IMR-90 (cell line): ENCODE data around the gene VEPH1.

Source experiments
- BHLHE40 ChIP-seq: fragments of 150-350 bp; IDR thresholded peaks from 2 replicates; pipeline ENCODE4 v1.6.1; 2016; ENCODE audit warnings: mild to moderate bottlenecking, low read depth, low read length
- CEBPB ChIP-seq: IDR thresholded peaks from 2 replicates; pipeline ENCODE4 v1.6.1; 2012; ENCODE audit warnings: low read depth, low read length, improper control_type of control experiment
- MAFK ChIP-seq: IDR thresholded peaks from 2 replicates; pipeline ENCODE4 v1.6.1; 2012; ENCODE audit warnings: low read depth, low read length, improper control_type of control experiment
- MXI1 ChIP-seq: IDR thresholded peaks from 2 replicates; pipeline ENCODE4 v1.6.1; 2012; ENCODE audit warnings: low read depth, mild to moderate bottlenecking, low read length, moderate library complexity, borderline replicate concordance
- POLR2A ChIP-seq: IDR thresholded peaks from 2 replicates; pipeline ENCODE4 v1.6.1; 2012; ENCODE audit warnings: mild to moderate bottlenecking, low read depth, low read length
- RAD21 ChIP-seq: IDR thresholded peaks from 2 replicates; pipeline ENCODE4 v1.6.1; 2012; ENCODE audit warnings: low read length, improper control_type of control experiment
- RCOR1 ChIP-seq: IDR thresholded peaks from 2 replicates; pipeline ENCODE4 v1.6.1; 2012; ENCODE audit warnings: mild to moderate bottlenecking, low read length, improper control_type of control experiment; ENCODE audit not compliant: insufficient replicate concordance
- RFX5 ChIP-seq: IDR thresholded peaks from 2 replicates; pipeline ENCODE4 v1.8.0; 2012; ENCODE audit warnings: low read depth, mild to moderate bottlenecking, low read length, moderate library complexity
- SMC3 ChIP-seq: fragments of 150-350 bp; IDR thresholded peaks from 2 replicates; pipeline ENCODE4 v1.6.1; 2016; ENCODE audit warnings: low read depth, mild to moderate bottlenecking, antibody characterized with exemption, low read length, moderate library complexity
- TF ChIP-seq, protein P1 (sequence below): conservative IDR thresholded peaks from 2 replicates; pipeline ENCODE4 v1.5.1; 2012; ENCODE audit warnings: mild to moderate bottlenecking, low read depth, low read length, improper control_type of control experiment
- TF ChIP-seq, protein P2 (sequence below): fragments of 150-350 bp; IDR thresholded peaks from 2 replicates; pipeline ENCODE4 v1.6.1; 2017; ENCODE audit warnings: mild to moderate bottlenecking, antibody characterized with exemption, low read length, low read depth
- TF ChIP-seq, protein P3 (sequence below): fragments of 150-350 bp; IDR thresholded peaks from 2 replicates; pipeline ENCODE4 v1.6.1; 2016; ENCODE audit warnings: low read depth, mild to moderate bottlenecking, low read length, moderate library complexity, borderline replicate concordance

DNA sequence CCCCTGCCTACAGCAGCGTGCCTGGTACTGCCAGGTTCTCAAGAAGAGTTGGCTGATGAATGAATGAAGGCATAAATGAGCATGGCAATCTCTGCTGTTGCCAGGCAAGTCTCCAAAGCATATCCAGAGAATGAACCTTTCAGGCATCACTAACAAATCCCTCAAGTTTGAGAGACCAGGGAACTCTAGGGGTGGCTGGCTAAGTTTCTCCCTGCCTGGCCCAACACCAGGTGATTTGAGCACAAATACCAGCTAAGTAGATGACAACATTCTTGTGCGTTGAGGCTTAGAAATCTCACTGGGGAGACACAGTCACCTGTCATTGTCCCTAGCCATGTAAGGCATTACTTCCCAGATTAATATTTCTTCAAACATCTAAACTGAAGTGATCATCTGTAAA is 147.9 kb downstream of the VEPH1 start:
- TF ChIP-seq MAFK (no peak), CEBPB (no peak), SMC3 (no peak), RFX5 (no peak), POLR2A (no peak), RAD21 (no peak), MXI1 (no peak), RCOR1 (no peak), BHLHE40 (no peak)
- TF ChIP-seq, protein P1, sequence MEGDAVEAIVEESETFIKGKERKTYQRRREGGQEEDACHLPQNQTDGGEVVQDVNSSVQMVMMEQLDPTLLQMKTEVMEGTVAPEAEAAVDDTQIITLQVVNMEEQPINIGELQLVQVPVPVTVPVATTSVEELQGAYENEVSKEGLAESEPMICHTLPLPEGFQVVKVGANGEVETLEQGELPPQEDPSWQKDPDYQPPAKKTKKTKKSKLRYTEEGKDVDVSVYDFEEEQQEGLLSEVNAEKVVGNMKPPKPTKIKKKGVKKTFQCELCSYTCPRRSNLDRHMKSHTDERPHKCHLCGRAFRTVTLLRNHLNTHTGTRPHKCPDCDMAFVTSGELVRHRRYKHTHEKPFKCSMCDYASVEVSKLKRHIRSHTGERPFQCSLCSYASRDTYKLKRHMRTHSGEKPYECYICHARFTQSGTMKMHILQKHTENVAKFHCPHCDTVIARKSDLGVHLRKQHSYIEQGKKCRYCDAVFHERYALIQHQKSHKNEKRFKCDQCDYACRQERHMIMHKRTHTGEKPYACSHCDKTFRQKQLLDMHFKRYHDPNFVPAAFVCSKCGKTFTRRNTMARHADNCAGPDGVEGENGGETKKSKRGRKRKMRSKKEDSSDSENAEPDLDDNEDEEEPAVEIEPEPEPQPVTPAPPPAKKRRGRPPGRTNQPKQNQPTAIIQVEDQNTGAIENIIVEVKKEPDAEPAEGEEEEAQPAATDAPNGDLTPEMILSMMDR: no peak
- TF ChIP-seq, protein P2, sequence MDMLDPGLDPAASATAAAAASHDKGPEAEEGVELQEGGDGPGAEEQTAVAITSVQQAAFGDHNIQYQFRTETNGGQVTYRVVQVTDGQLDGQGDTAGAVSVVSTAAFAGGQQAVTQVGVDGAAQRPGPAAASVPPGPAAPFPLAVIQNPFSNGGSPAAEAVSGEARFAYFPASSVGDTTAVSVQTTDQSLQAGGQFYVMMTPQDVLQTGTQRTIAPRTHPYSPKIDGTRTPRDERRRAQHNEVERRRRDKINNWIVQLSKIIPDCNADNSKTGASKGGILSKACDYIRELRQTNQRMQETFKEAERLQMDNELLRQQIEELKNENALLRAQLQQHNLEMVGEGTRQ: no peak
- TF ChIP-seq, protein P3, sequence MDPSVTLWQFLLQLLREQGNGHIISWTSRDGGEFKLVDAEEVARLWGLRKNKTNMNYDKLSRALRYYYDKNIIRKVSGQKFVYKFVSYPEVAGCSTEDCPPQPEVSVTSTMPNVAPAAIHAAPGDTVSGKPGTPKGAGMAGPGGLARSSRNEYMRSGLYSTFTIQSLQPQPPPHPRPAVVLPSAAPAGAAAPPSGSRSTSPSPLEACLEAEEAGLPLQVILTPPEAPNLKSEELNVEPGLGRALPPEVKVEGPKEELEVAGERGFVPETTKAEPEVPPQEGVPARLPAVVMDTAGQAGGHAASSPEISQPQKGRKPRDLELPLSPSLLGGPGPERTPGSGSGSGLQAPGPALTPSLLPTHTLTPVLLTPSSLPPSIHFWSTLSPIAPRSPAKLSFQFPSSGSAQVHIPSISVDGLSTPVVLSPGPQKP: no peak
